GM19193 (cell line): ENCODE measurements around the gene AP1S3.

Experiments
- POLR2A ChIP-seq: IDR thresholded peaks from 4 replicates; pipeline ENCODE4 v1.6.1; 2011; ENCODE audit not compliant: insufficient read depth, insufficient read length; ENCODE audit errors: extremely low read depth

AP1S3 gene

DNA sequence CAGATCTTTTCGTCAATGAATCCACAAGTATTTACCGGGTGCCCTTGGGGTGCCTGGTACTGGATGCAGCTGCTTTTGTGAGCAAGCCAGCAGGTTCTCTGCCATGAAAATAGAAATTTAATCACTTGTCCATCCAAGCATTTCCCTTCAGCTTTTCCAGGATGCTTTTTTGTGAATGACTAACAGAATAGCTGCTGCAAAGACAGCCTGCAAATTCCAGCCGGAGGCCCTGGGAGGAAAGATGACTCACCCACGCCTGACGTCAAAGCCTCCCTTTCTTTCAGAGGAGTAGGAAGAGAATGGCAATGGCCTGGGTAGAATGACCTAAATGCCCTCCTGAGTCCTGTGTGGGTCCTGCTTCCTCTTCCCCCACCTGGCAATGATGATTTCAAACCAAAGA lies 111.9 kb downstream of the AP1S3 start:
- no peak for TF ChIP-seq POLR2A

DNA sequence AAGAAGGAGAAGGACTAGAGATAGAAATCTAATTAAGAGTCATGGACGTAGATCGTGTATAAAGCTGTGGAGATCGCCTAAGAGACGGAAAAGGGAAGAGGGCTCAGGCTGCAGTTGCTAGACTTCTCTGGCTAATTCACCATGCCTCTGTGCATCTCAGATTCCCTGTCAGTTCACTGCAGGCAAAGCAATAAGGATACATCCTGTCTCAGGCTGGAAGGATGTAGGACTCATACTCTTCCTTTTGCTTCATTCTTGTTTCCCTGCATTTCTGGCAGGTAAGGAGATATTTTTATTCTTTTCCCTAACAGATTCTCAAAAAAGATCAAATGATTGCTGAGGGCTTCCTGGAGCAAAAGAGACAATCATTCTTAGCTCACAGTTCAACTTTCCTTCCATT lies 112.5 kb downstream of the AP1S3 start:
- TF ChIP-seq POLR2A, result no peak

DNA sequence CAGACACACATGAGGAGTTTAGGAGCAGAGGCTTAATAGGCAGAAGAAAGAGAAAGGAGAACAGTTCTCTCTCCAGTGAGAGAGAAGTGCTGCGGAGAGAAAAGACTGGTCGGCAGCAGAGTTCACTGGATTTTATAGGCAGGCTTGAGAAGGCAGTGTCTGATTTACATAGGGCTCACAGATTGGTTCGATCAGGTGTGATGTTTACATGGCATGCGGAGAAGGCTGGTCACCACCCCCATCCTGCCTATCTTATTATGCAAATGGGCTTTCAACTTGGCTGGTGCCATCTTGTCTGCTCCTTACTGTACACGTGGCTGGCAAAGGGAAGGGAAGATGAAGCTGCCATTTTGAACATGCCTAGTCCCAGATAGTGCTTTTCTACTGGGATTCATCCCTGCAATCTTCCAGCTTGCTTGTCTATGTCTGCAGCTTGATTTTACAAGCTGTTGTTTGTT lies 113.4 kb downstream of the AP1S3 start:
- no peak for TF ChIP-seq POLR2A

GRCh38 chr2:223722226-223722625 lies 115.2 kb downstream of the AP1S3 start:
- no peak for TF ChIP-seq POLR2A

DNA sequence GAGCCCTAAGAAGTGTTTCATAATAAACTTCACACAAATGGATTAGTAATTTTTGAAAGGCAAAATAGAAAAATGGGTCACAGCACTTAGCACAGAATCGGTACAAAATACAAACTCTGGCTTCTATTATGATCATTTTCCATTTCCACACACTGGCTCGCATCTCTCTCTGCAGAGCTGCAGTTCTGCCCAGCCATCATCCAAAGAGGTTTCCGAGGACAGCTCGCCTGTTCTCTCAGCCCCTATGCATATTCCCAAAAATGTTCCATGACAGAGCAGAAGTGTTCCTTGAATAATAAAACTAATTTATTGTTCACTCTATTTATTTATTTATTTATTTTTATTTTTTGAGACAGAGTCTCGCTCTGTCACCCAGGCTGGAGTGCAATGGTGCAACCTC lies 115.6 kb downstream of the AP1S3 start:
- no peak for TF ChIP-seq POLR2A

DNA sequence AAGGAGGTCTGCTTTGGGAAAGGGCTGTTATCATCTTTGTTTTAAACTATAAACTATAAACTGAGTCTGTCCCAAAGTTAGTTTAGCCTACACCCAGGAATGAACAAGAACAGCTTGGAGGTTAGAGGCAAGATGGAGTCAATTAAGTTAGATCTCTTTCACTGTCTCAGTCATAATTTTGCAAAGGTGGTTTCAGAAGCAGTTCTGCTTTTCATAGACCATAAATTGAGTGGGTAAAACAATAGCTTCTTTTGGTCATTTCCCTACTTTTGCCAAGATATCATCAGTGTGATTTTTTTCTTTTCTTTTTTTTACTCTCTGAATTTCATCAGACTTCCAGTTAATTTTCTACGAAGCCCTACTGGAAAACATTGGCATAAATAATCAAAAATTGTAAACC lies 117.0 kb downstream of the AP1S3 start:
- TF ChIP-seq POLR2A, result no peak

DNA sequence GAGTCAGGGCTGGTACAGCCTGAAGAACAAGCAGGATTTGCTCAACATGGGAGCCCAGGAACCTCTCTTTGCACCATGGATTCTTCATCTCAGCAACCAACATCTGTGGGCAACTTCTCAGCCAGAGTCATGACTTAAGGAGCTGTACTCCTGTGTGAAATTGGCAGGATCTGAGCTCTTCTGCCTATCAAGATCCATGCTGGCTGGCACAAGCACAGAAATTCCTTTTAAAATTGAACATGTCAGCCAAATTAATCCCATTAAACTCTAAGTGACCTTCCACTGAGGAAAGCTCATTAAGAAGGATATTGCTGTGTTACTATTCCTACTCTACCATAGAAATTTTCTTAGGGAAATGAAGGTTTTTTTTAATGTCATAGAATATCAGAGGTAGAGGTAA lies 124.7 kb downstream of the AP1S3 start:
- TF ChIP-seq POLR2A, result no peak

DNA sequence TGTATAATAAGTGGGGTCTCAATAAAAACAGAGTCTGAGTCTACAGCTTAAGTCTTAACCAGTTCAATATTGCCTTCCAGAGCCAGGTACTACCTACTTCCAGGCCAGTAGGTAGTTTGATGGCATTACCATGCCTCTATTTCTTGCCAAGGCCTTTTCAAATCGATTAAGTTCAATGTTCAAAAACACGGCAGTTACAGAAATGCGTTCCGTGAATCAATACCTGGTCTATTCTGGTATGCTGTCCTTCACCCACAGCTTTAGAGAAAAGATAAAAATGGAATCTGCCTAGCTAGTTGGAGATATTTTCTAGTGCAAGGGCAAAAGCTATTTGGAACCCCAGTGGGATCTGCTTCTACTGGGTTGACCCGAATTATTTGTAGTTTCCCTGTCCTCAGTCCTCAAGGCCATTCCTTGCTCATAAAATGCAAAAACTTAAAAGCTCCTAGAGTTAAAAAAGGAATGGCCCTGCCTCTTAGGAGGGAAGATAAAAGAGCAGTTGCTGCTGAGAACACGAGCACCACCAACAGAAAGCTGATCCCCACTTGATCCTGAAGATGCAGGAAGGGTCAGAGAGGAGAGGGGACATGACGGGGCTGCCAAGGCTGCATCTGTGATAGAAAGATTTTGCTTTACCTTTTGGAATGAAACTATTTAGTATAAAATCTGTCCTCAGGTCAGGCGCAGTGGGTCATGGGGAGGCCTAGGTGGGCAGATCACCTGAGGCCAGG lies 125.6 kb downstream of the AP1S3 start:
- TF ChIP-seq POLR2A, result no peak
